Fibroblast of the aortic adventitia (primary cell): Measurements from ENCODE around the gene VAMP4. TPM values are rescaled to one million over a fixed set of nuclear protein-coding genes. Genes with fewer than 3 reads are reported as not detected.
A peak's percentile ranks its signal among the peaks of the same experiment; 100 is the strongest.

Experiments
- DNase-seq: peaks from one replicate; pipeline ENCODE4 v3.0.0-alpha.2; 2010; ENCODE audit warnings: low read depth
- H3K4me3 ChIP-seq: 2 replicates; pipeline ENCODE4 v1.5.1; 2011; ENCODE audit warnings: low read depth, mild to moderate bottlenecking, control low read depth, low read length, moderate library complexity
- CTCF ChIP-seq: IDR thresholded peaks from 2 replicates; pipeline ENCODE4 v1.5.1; 2011; ENCODE audit warnings: mild to moderate bottlenecking, low read length, control low read depth, inconsistent platforms; ENCODE audit not compliant: insufficient read depth
- total RNA-seq: library from RNA; depleted of rRNA; stranded (reverse); fragments of >200 nt; gene quantifications from 2 replicates; pipeline ENCODE4 v1.2.3, GENCODE V29; 2012; ENCODE audit warnings: low replicate concordance

Gene VAMP4
- total RNA-seq, 1 donor: 10.7 TPM

- DNase-seq: no peak
- no peak for TF ChIP-seq CTCF
- H3K4me3 ChIP-seq: no peak overlapping the region
Measured at GRCh38 chr1:171784784-171785183, 42.9 kb upstream of the VAMP4 start.

GRCh38 chr1:171783816-171784530, 42.1 kb upstream of the VAMP4 start:
- no peak for DNase-seq
- H3K4me3 ChIP-seq: no peak overlapping the region
- no peak for TF ChIP-seq CTCF

- peak; percentile 98 for DNase-seq
- peak within 1 kb of the TSS; percentile 100 for H3K4me3 ChIP-seq
- TF ChIP-seq CTCF: peak; percentile 4
Measured at GRCh38 chr1:171781176-171781875, 39.5 kb upstream of the VAMP4 start, which contains the start of gene METTL13. Gene METTL13 (plus strand): TSS chr1:171781660. CDS start chr1:171781968, 308 bp downstream.

- TF ChIP-seq CTCF: no peak
- H3K4me3 ChIP-seq: peak overlapping the region; percentile 69
- no peak for DNase-seq
Measured at GRCh38 chr1:171780583-171781175, 38.8 kb upstream of the VAMP4 start.

- TF ChIP-seq CTCF: no peak
- DNase-seq: no peak
- H3K4me3 ChIP-seq: no peak overlapping the region
Measured at GRCh38 chr1:171772312-171772711, 30.4 kb upstream of the VAMP4 start.

- H3K4me3 ChIP-seq: no peak overlapping the region
- TF ChIP-seq CTCF: no peak
- no peak for DNase-seq
Measured at GRCh38 chr1:171769754-171770153, 27.9 kb upstream of the VAMP4 start.
